GM12878 (cell line): ENCODE data around the gene PTPN5. TPM values are rescaled to one million over a fixed set of nuclear protein-coding genes. Genes with fewer than 3 reads are reported as not detected.

Source experiments
- ATAC-seq: fragments of 200-7000 bp; cut with Tn5 transposase; 3 replicates; pipeline ENCODE4 v1.9.1; 2020; ENCODE audit warnings: mild to moderate bottlenecking, moderate library complexity
- BruUV-seq: library from RNA; stranded (reverse); fragments of 400-500 nt; replicated peaks from 2 replicates; lab custom pipeline; 2021; lab: Mats Ljungman, UMichigan
- CTCF ChIA-PET: fragments of 300-600 bp; sonication (Branson Sonifier 250); formaldehyde crosslinking; extraction: SDS; loops from one replicate; lab custom pipeline; 2021; ENCODE audit warnings: inconsistent platforms; lab: Yijun Ruan, JAX
- POLR2A ChIA-PET: fragments of 350-600 bp; formaldehyde crosslinking; extraction: SDS; loops from one replicate; lab custom pipeline; 2021; ENCODE audit warnings: inconsistent platforms; lab: Charles Lee
- RAD21 ChIA-PET: fragments of 300-600 bp; sonication (Branson Sonifier 250); formaldehyde crosslinking; loops from one replicate; lab custom pipeline; 2023; ENCODE audit warnings: antibody characterized with exemption; ENCODE audit not compliant: unreplicated experiment; lab: Charles Lee
- SMC1A ChIA-PET: fragments of 300-600 bp; sonication (Branson Sonifier 250); formaldehyde crosslinking; loops from one replicate; lab custom pipeline; 2023; ENCODE audit not compliant: unreplicated experiment, uncharacterized antibody; lab: Charles Lee
- DNase-seq: peaks from one replicate; pipeline ENCODE4 v3.0.0-alpha.2; 2011; ENCODE audit warnings: low read depth, low spot score
- FAIRE-seq: peaks from 3 replicates; lab custom pipeline; 2011; peaks lifted over from hg19 to GRCh38; lab: Jason Lieb, UNC
- H2AFZ ChIP-seq: 2 replicates; pipeline ENCODE4 v1.6.0; 2011; ENCODE audit warnings: low read depth, low read length, control low read depth; ENCODE audit not compliant: control insufficient read depth
- H3K27ac ChIP-seq: 2 replicates; pipeline ENCODE4 v1.5.1; 2011; ENCODE audit warnings: control low read depth; ENCODE audit not compliant: control insufficient read depth, insufficient read depth
- H3K27me3 ChIP-seq, 2 experiments: replicated peaks in 1 of 2; 2 replicates each; pipeline versions ENCODE4 v1.6.0 to v1.6.1; 2011; ENCODE audit warnings: low read length in 1 of 2; ENCODE audit not compliant: control insufficient read depth in 2 of 2, insufficient read depth in 2 of 2
- H3K36me3 ChIP-seq, 2 experiments: 2 replicates each; pipeline ENCODE4 v1.5.1; 2011; ENCODE audit warnings: low read length in 1 of 2; ENCODE audit not compliant: control insufficient read depth in 2 of 2, insufficient read depth in 2 of 2
- H3K4me1 ChIP-seq: 2 replicates; pipeline ENCODE4 v1.6.1; 2011; ENCODE audit warnings: mild to moderate bottlenecking, low read length, moderate library complexity, mixed read lengths; ENCODE audit not compliant: control insufficient read depth, insufficient read depth
- H3K4me2 ChIP-seq: 2 replicates; pipeline ENCODE4 v1.6.0; 2011; ENCODE audit warnings: control low read depth; ENCODE audit not compliant: control insufficient read depth, insufficient read depth
- H3K4me3 ChIP-seq: fragments of 200-600 bp; sonication (generic); 2 replicates; pipeline ENCODE4 v1.5.1; 2016
- H3K79me2 ChIP-seq: 2 replicates; pipeline ENCODE4 v1.6.0; 2011; ENCODE audit warnings: low read length; ENCODE audit not compliant: control insufficient read depth, insufficient read depth
- H3K9ac ChIP-seq: 2 replicates; pipeline ENCODE4 v1.8.0; 2011; ENCODE audit warnings: low read length, control low read depth, mixed read lengths; ENCODE audit not compliant: control insufficient read depth, insufficient read depth
- H3K9me3 ChIP-seq: replicated peaks from 3 replicates; pipeline ENCODE4 v1.5.1; 2011; ENCODE audit warnings: mild to moderate bottlenecking, low read length; ENCODE audit not compliant: control insufficient read depth, insufficient read depth
- H4K20me1 ChIP-seq: 2 replicates; pipeline ENCODE4 v1.6.0; 2011; ENCODE audit not compliant: control insufficient read depth, insufficient read depth
- CREM ChIP-seq: IDR thresholded peaks from 2 replicates; pipeline ENCODE4 v1.6.1; 2014; ENCODE audit warnings: antibody characterized with exemption, low read depth
- MYB ChIP-seq: fragments of 150-350 bp; IDR thresholded peaks from 2 replicates; pipeline ENCODE4 v1.6.1; 2014; ENCODE audit warnings: mild to moderate bottlenecking, low read depth, low read length, borderline replicate concordance
- NFYB ChIP-seq: IDR thresholded peaks from 2 replicates; pipeline ENCODE4 v1.6.1; 2011; ENCODE audit warnings: low read depth, mild to moderate bottlenecking, low read length, improper control_type of control experiment, moderate library complexity; ENCODE audit not compliant: insufficient read depth
- USF2 ChIP-seq: IDR thresholded peaks from 2 replicates; pipeline ENCODE4 v1.6.1; 2011; ENCODE audit warnings: low read depth, low read length, improper control_type of control experiment, borderline replicate concordance
- ZBTB33 ChIP-seq: fragments of 450-650 bp; IDR thresholded peaks from 2 replicates; pipeline ENCODE4 v1.6.1; 2017; ENCODE audit warnings: mild to moderate bottlenecking
- ZNF592 ChIP-seq: fragments of 450-650 bp; IDR thresholded peaks from 2 replicates; pipeline ENCODE4 v1.6.1; 2017; ENCODE audit warnings: mild to moderate bottlenecking, moderate library complexity
- WGBS: methylation state at CpG from one replicate; pipeline ENCODE4 v1.1.6; 2016; ENCODE audit warnings: low lambda C conversion rate; ENCODE audit not compliant: insufficient replicate concordance, insufficient coverage; ENCODE audit errors: missing lambda C conversion rate; 5-methylcytosine and 5-hydroxymethylcytosine counted together
- in situ Hi-C: fragments of 300-500 bp; cut with MboI; formaldehyde crosslinking; loops from 9 replicates; pipeline ENCODE4 v1.14.3; 2018; ENCODE audit warnings: mixed read lengths
- intact Hi-C: fragments of 100-400 bp; cut with micrococcal nuclease; formaldehyde crosslinking; loops from one replicate; pipeline ENCODE4 v1.14.2; 2022; ENCODE audit not compliant: unreplicated experiment
- polyA plus RNA-seq, 11 experiments: library from polyadenylated mRNA; depleted of rRNA in 4 of 11; unstranded in 6 of 11; stranded (reverse) in 5 of 11; fragments of >200 nt; fragmentation: Nextera tagmentation in 4 of 11; fragmentation: Illumina TruSeq in 1 of 11; extraction: Ambion mirVana in 4 of 11; extraction: Trizol in 1 of 11; gene quantifications; 1 replicate in 1 of 11; 2 replicates in 10 of 11; pipeline versions ENCODE4 v1.2.1 to v1.2.3, GENCODE V29; 2011 to 2016; ENCODE audit warnings: inconsistent platforms in 2 of 11, missing spikeins in 2 of 11, low read depth in 1 of 11
- total RNA-seq, 4 experiments: library from RNA; depleted of rRNA in 3 of 4; stranded (reverse); fragments of >200 nt in 3 of 4; fragmentation: Illumina TruSeq in 1 of 4; extraction: Trizol in 1 of 4; gene quantifications; 2 replicates each; pipeline versions ENCODE4 v1.2.1 to v1.2.3, GENCODE V29; 2013 to 2021
- TF ChIP-seq, protein P1 (sequence below): IDR thresholded peaks from 2 replicates; pipeline ENCODE4 v1.6.1; 2012; ENCODE audit warnings: mild to moderate bottlenecking, low read depth, low read length
- TF ChIP-seq, protein P2 (sequence below): IDR thresholded peaks from 2 replicates; pipeline ENCODE4 v1.6.1; 2012; ENCODE audit warnings: low read depth, low read length, improper control_type of control experiment

Gene PTPN5
- total and polyA plus RNA-seq, 10 of the 15 experiments (the other 5 are each of a cell fraction or from before 2014, with no cell fraction given) = 0.04 to 0.06 (median 0.05) TPM; not detected in 7

DNA sequence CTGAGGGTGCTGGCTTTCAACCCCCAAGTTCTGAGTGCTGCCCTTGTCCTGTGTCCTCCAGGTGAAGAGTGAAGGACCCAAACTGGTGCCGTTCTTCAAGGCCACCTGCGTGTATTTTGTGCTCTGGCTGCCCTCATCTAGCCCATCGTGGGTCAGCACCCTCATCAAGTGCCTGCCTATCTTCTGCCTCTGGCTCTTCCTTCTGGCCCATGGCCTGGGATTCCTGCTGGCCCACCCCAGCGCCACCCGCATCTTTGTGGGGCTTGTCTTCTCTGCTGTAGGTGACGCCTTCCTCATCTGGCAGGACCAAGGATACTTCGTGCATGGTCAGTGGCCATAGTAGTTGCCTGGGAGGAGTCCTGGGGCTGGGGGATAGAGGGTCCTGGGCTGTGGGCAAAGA is 90.7 kb downstream of the PTPN5 start (continued):
- TF ChIP-seq, protein P1, sequence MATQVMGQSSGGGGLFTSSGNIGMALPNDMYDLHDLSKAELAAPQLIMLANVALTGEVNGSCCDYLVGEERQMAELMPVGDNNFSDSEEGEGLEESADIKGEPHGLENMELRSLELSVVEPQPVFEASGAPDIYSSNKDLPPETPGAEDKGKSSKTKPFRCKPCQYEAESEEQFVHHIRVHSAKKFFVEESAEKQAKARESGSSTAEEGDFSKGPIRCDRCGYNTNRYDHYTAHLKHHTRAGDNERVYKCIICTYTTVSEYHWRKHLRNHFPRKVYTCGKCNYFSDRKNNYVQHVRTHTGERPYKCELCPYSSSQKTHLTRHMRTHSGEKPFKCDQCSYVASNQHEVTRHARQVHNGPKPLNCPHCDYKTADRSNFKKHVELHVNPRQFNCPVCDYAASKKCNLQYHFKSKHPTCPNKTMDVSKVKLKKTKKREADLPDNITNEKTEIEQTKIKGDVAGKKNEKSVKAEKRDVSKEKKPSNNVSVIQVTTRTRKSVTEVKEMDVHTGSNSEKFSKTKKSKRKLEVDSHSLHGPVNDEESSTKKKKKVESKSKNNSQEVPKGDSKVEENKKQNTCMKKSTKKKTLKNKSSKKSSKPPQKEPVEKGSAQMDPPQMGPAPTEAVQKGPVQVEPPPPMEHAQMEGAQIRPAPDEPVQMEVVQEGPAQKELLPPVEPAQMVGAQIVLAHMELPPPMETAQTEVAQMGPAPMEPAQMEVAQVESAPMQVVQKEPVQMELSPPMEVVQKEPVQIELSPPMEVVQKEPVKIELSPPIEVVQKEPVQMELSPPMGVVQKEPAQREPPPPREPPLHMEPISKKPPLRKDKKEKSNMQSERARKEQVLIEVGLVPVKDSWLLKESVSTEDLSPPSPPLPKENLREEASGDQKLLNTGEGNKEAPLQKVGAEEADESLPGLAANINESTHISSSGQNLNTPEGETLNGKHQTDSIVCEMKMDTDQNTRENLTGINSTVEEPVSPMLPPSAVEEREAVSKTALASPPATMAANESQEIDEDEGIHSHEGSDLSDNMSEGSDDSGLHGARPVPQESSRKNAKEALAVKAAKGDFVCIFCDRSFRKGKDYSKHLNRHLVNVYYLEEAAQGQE = no peak
- TF ChIP-seq CREM (no peak), NFYB (no peak), MYB (no peak)

DNA sequence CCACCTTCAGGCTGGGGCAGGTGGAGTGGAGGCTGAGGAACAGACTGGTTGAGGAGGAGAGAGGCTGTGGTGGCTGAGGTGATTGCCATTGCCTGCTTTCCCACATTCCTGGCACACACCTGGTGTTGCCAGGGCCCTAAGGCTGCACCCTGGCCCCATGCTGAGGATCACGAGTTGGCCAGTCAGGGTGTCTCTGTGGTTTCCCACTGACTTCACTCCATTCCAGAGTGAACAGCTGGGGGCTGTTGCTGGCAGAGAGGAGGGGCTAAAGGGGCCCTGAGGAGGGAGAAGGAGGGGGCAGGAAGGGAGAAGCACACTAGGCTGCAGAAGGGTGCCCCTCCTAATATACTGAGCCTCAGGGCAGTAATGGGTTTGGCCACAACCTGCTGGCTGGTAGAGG is 91.2 kb downstream of the PTPN5 start:
- H3K27ac ChIP-seq = no peak overlapping the region
- H3K4me1 ChIP-seq = peaks cover 6% of the 10 kb centered on the region; the same call in 1 of the 2 replicates
- no peak overlapping the region for H3K4me3 ChIP-seq
- POLR2A ChIA-PET = no interaction called here
- ATAC-seq (no peak), DNase-seq (no peak), FAIRE-seq (no peak)
- H4K20me1 ChIP-seq = no peaks in the 10 kb centered on the region
- H3K4me2 ChIP-seq = no peak overlapping the region
- 17% methylated on average over 1 of the region's 1 CpG for WGBS
- SMC1A ChIA-PET = no interaction called here
- CTCF ChIA-PET = interaction anchor here (0.6 to 1.4 kb wide), 2 partner anchors 21 to 847 kb away, joined by 4 to 5 read pairs; no protein-coding TSS in a partner anchor
- no TSS peak for BruUV-seq
- H3K9ac ChIP-seq = no peak overlapping the region
- RAD21 ChIA-PET = no interaction called here
- no peaks in the 10 kb centered on the region for H3K79me2 ChIP-seq
- in situ Hi-C loops = no loop called here
- intact Hi-C loops = no loop called here
- H3K27me3 ChIP-seq = peaks cover 7 to 16% of the 10 kb centered on the region in 2 experiments
- no peaks in the 10 kb centered on the region for H3K36me3 ChIP-seq
- no peak overlapping the region for H2AFZ ChIP-seq
- no peaks in the 10 kb centered on the region for H3K9me3 ChIP-seq
- no peak for TF ChIP-seq ZNF592
- TF ChIP-seq ZBTB33 = no peak
- TF ChIP-seq, protein P2, sequence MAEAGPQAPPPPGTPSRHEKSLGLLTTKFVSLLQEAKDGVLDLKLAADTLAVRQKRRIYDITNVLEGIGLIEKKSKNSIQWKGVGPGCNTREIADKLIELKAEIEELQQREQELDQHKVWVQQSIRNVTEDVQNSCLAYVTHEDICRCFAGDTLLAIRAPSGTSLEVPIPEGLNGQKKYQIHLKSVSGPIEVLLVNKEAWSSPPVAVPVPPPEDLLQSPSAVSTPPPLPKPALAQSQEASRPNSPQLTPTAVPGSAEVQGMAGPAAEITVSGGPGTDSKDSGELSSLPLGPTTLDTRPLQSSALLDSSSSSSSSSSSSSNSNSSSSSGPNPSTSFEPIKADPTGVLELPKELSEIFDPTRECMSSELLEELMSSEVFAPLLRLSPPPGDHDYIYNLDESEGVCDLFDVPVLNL = no peak
- TF ChIP-seq USF2 = no peak
